Right lobe of liver (tissue), 4 donors: ENCODE data around the gene DLEC1.

Experiments used
- CTCF ChIP-seq, 4 donors: fragments of 200-600 bp in 3 of 4; fragments of 450-650 bp in 1 of 4; IDR thresholded peaks; one replicate each; pipeline versions ENCODE4 v1.5.1 to v1.8.0; 2016 to 2022; ENCODE audit warnings: antibody characterized with exemption in 4 of 4, mild to moderate bottlenecking in 2 of 4
- POLR2A ChIP-seq: fragments of 450-650 bp; IDR thresholded peaks from one replicate; pipeline ENCODE4 v1.6.1; 2017; ENCODE audit warnings: antibody characterized with exemption, mild to moderate bottlenecking
- donor health status: DM: no; HTN: no; CAD: no.
- donor health status: DM: no; HTN: no; CAD: no.
- donor health status: DM: no; HTN: yes; CAD: no.

- TF ChIP-seq CTCF (IDR thresholded peaks at IDR 0.05) (no peak), POLR2A (no peak)
These were observed 109.4 kb downstream of the DLEC1 start for GRCh38 chr3:38148311-38148882.
